ENCODE results near the gene KRT34.
"Not testable (repeated sequence)": the region's sequence is repeated elsewhere in the genome, so short reads cannot be mapped to it uniquely, and the experiment has no call there.

DNA sequence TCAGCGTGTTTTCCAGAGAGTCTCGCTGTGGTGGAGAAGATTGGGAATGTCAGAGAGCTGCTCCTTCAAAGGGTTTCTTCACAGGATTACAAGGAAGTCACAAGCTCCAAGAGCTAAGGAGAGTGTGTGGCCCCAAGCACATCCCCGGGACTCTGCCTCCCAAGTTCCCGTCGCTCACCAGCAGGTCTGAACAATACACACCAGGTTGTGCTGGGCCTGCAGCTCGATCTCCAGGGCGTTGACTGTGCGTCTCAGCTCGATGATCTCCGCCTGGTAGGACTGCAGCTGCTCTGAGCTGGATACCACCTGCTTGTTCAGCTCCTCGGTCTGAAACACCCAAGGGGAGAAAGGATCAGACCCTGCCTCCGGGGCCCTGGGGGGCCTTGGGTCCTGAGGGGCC, 12.9 kb upstream of the KRT34 start:
- not testable (repeated sequence) for TF ChIP-seq POLR2AphosphoS5 (IDR thresholded peaks at IDR 0.05; ENCODE audit: low read depth, low read length); RAD21 (IDR thresholded peaks at IDR 0.05; ENCODE audit: low read length); EP300 (IDR thresholded peaks at IDR 0.05; ENCODE audit: borderline replicate concordance in 1 of 2, low read depth in 1 of 2, low read length in 1 of 2); TCF12 (IDR thresholded peaks at IDR 0.05); JUND (IDR thresholded peaks at IDR 0.05); RFX5 (IDR thresholded peaks at IDR 0.05; ENCODE audit: low read length); FOXM1 (IDR thresholded peaks at IDR 0.05; ENCODE audit: low read depth); CHD2 (IDR thresholded peaks at IDR 0.05; ENCODE audit: low read length, partially characterized antibody); YY1 (IDR thresholded peaks at IDR 0.05; ENCODE audit: low read depth)
- TF ChIP-seq, protein P1, sequence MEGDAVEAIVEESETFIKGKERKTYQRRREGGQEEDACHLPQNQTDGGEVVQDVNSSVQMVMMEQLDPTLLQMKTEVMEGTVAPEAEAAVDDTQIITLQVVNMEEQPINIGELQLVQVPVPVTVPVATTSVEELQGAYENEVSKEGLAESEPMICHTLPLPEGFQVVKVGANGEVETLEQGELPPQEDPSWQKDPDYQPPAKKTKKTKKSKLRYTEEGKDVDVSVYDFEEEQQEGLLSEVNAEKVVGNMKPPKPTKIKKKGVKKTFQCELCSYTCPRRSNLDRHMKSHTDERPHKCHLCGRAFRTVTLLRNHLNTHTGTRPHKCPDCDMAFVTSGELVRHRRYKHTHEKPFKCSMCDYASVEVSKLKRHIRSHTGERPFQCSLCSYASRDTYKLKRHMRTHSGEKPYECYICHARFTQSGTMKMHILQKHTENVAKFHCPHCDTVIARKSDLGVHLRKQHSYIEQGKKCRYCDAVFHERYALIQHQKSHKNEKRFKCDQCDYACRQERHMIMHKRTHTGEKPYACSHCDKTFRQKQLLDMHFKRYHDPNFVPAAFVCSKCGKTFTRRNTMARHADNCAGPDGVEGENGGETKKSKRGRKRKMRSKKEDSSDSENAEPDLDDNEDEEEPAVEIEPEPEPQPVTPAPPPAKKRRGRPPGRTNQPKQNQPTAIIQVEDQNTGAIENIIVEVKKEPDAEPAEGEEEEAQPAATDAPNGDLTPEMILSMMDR (IDR thresholded peaks at IDR 0.05), result not testable (repeated sequence)
- TF ChIP-seq, protein P2, sequence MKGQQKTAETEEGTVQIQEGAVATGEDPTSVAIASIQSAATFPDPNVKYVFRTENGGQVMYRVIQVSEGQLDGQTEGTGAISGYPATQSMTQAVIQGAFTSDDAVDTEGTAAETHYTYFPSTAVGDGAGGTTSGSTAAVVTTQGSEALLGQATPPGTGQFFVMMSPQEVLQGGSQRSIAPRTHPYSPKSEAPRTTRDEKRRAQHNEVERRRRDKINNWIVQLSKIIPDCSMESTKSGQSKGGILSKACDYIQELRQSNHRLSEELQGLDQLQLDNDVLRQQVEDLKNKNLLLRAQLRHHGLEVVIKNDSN (IDR thresholded peaks at IDR 0.05; ENCODE audit: borderline replicate concordance, low read depth), result not testable (repeated sequence)
